CD4-positive, alpha-beta T cell treated with Interleukin-6 for 4 hours (primary cell): ENCODE results near the gene RHOB.
"Not testable (repeated sequence)": the region's sequence is repeated elsewhere in the genome, so short reads cannot be mapped to it uniquely, and the experiment has no call there.

Source experiments
- DNase-seq: peaks from one replicate; pipeline ENCODE4 v3.0.0-alpha.2; 2020; ENCODE audit warnings: mixed read lengths

RHOB gene

GRCh38 chr2:20446917-20447436 is at the start of gene RHOB:
RHOB (plus strand) TSS chr2:20447074; CDS start chr2:20447466, 392 bp downstream.
- peak; percentile 88 for DNase-seq

- no peak for DNase-seq
Observed at GRCh38 chr2:20397811-20398447, 48.9 kb upstream of the RHOB start.

DNA sequence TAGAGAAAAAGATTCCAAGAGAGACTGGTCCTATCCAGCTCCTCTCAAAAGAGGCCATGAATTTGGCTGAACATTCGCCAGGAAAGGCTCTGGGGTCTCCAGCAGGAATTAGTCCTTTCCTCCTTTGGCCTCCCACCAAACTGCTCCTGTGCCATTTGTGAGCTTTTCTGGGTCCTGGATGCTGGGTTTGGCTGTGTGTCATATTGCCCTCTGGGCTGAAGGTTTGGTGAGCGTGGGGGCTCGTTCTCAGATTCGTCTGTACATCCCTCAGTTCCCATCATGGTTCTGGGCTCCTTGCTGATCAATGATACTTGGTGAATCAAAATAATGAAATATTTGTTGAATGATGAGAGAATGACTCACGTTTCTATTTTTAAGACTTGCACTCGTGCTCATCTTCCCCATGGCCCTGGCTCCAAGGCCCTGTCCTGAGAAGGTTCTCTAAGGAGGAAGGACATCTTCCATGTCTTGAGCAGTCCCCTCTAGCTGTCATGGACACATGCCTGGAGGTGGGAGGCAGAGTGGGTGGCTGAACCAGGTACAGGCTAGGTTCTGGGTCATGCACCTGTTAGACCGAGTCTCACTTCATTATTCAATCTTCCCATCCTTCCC is 47.8 kb upstream of the RHOB start:
- no peak for DNase-seq

DNA sequence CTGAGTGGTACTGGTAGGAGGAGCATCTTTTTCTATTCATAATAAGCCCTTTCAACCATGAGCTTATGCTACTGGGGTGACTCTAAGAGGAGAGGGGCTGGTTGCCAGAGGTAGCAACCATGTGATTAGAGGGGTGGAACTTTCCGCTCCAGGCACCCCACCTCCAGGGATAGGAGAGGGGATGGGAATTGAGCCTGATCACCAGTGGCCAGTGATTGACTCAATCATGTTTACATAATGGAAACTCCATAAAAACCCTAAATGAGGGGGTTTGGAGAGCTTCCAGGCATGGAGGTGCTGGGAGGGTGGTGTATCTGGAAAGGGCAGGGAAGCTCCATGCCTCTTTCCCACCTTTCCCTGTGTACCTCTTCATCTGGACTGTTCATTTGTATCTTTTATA is 46.6 kb upstream of the RHOB start:
- DNase-seq: no peak

- DNase-seq: no peak
Observed at GRCh38 chr2:20400787-20401488, 45.9 kb upstream of the RHOB start.

- no peak for DNase-seq
Observed at GRCh38 chr2:20401489-20401835, 45.4 kb upstream of the RHOB start.

GRCh38 chr2:20403774-20404312 is 43.0 kb upstream of the RHOB start:
- DNase-seq: no peak

DNA sequence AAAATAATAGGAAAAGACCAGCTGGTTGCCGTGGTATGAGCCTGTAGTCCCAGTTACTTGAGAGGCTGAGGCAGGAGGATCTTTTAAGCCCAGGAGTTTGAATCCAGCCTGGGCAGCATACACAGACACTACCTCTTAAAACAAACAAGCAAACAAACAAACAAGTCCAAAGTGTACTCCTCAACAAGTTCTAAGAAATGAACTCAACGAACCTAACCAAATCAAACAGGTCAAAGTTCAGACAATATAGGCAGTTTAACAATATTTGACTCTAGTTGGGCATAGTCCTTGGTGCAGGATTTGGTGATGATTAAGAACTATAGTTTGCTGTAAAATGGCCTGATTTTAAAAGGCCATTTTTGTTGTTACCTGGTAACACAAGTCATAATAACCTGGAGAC is 41.9 kb upstream of the RHOB start:
- DNase-seq: no peak

DNA sequence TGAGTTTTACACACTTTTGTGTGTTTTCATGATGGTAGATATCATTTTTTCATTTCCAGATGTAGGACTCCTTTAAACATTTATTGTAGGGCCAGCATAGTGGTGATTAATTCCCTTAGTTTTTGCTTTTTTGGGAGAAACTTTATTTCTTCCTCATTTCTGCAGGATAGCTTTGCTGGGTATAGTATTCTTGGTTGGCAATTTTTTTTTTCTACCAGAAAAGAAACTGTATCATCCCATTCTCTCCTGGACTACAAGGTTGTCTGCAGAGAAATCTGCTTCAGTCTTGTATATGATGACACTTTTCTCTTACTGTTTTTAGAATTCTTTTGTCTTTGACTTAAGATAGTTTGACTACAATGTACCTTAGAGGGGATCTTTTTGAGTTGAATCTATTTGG is 37.8 kb upstream of the RHOB start:
- DNase-seq: no peak

GRCh38 chr2:20410556-20411277 is 36.2 kb upstream of the RHOB start:
- no peak for DNase-seq

GRCh38 chr2:20411361-20411894 is 35.4 kb upstream of the RHOB start:
- peak; percentile 69 for DNase-seq

GRCh38 chr2:20414806-20415205 is 32.1 kb upstream of the RHOB start:
- no peak for DNase-seq

- no peak for DNase-seq
Observed at GRCh38 chr2:20415511-20415918, 31.4 kb upstream of the RHOB start.

GRCh38 chr2:20416723-20417122 is 30.2 kb upstream of the RHOB start:
- no peak for DNase-seq

- DNase-seq: not testable (repeated sequence)
Observed at GRCh38 chr2:20417230-20417821, 29.5 kb upstream of the RHOB start.

DNA sequence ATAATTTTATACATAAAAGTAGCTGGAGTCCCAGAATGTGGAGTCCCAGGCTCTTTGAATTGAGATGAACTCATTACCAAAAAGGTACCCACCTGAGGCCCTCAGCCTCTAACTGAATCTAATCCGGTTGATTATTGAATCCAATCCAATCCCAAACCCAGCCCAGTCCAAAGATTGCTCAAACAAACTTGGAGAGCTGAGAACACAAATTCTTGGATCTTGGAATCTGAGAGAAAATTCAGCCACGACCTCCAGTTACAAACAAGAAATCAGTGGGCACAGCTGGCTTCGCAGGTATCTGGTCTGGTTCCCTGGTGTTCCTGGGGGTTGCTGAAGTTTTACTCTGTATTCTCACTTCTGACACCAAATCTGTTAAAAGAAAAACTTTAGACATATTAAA is 28.4 kb upstream of the RHOB start:
- DNase-seq: no peak

- DNase-seq: no peak
Observed at GRCh38 chr2:20419007-20419576, 27.8 kb upstream of the RHOB start.

DNA sequence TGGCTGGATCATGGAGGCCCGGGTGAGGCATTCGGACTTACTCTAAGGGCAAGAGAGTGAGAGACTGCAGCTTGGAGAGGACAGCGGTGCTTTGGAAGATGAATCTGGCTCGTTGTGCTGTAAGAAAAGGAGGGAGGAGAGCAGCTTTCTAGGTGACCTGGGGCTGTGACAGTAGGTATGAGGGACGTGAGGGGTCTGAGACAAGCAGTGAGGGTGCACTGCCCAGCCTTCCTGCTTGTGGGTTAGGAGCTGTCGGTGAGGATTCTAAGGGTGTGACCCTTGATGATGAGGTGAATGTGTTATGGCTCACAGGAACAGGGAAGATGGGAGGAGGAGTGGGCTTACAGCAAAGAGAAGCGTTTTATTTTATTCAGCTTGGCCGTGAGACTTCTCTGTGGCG is 27.1 kb upstream of the RHOB start:
- DNase-seq: no peak

DNA sequence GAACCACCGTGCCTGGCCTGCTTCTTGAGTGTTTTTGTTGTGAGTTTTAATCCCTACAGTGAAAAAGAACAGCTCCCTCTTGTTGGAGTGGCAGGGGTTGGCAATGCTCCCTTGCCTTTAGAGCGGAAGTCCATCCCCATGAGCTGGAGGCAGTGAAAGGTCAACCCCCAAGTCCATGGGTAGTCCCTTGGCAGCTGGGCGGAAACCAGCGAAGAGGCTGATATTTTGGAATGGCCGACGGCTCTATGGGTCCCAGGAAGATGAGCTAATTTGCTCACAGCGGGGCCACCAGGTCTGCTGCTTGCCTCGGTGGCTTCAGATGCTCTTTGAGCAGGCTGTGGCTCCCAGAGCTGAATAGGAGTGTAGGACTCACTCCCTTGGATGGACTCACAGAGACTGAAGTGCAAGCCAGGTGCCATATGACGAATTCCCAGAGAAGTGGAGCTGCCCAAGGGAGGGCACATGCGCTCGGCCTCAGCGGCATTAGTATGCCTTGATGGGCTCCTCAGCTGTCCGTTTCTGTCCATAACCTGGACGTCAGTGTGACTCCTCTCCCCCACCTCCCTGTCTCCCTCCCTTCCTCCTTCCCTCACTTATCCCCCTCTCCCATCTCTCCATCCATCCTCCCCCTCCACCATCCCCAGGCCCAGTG is 25.4 kb upstream of the RHOB start:
- no peak for DNase-seq

- no peak for DNase-seq
Observed at GRCh38 chr2:20421988-20422370, 24.9 kb upstream of the RHOB start.

DNA sequence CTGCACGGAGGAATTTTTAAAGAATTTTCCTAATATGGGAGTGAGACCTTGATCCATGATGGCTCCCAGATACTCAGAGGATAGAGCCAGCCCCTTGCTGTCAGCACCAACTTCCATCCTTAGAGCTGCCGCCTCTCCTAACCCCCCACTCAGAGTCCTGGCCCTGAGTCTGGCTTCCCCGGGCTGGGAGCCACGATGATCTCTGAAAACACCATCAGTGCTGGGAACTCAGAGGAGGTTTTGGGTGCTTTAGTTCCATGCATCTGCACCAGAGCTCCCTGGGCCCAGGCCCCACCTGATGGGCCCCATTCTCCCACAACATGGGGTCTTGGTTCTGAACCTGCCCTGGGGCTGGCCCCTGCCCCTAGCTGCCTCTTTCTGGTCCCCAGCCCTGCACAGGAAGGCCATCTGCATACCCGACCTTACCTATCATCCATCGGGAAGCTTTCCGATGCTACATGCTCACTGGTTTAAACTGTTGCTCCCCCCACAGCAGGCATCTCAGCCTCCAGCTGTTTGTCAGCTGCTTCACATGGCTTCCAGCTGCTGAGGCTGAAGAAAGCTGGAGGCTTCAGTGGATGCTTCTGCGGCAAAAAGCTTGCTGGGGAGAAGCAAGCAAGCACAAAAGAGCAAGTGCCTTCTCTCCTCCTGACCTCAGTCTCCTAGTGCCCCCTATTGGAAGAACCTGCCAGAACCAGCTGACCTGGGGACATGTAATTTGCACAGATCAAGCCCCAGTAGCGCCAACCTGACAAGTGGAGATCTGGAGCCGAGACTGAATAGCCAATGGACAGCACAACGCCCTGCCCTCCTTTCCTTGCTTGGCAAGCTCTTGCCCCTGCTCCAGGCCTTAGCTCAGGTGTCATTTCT is 24.2 kb upstream of the RHOB start:
- no peak for DNase-seq
